Keratinocyte (primary cell): ENCODE results near the gene JAKMIP1. TPM values are rescaled to one million over a fixed set of nuclear protein-coding genes. Genes with fewer than 3 reads are reported as not detected.

Source experiments
- DNase-seq: peaks from one replicate; pipeline ENCODE4 v3.0.0-alpha.2; 2011; ENCODE audit warnings: low read depth, missing footprints, low spot score
- FAIRE-seq: peaks from 2 replicates; lab custom pipeline; 2011; peaks lifted over from hg19 to GRCh38; lab: Jason Lieb, UNC
- H2AFZ ChIP-seq: 2 replicates; pipeline ENCODE4 v1.6.0; 2012; ENCODE audit warnings: low read length, control low read depth, inconsistent platforms; ENCODE audit not compliant: control insufficient read depth
- H3K27ac ChIP-seq: 2 replicates; pipeline ENCODE4 v1.5.1; 2011; ENCODE audit warnings: low read length; ENCODE audit not compliant: control insufficient read depth, insufficient read depth
- H3K27me3 ChIP-seq: 3 replicates; pipeline ENCODE4 v1.6.0; 2011; ENCODE audit warnings: low read length; ENCODE audit not compliant: control insufficient read depth, insufficient read depth; ENCODE audit errors: extremely low read depth
- H3K36me3 ChIP-seq, 2 experiments: 2 replicates in 1 of 2; 3 replicates in 1 of 2; pipeline ENCODE4 v1.5.1; 2011; ENCODE audit warnings: low read length in 2 of 2, mild to moderate bottlenecking in 1 of 2; ENCODE audit not compliant: control insufficient read depth in 2 of 2, insufficient read depth in 2 of 2; ENCODE audit errors: extremely low read depth in 1 of 2
- H3K4me1 ChIP-seq: 3 replicates; pipeline ENCODE4 v1.5.1; 2011; ENCODE audit warnings: low read length; ENCODE audit not compliant: control insufficient read depth, insufficient read depth; ENCODE audit errors: extremely low read depth
- H3K4me2 ChIP-seq: 3 replicates; pipeline ENCODE4 v1.6.0; 2011; ENCODE audit warnings: low read depth, low read length; ENCODE audit not compliant: control insufficient read depth, insufficient read depth; ENCODE audit errors: extremely low read depth
- H3K4me3 ChIP-seq, 3 experiments: fragments of 200-600 bp in 1 of 3; sonication (generic) in 1 of 3; 2 replicates in 2 of 3; 3 replicates in 1 of 3; pipeline ENCODE4 v1.5.1; 2011 to 2016; ENCODE audit warnings: low read length in 3 of 3, mild to moderate bottlenecking in 3 of 3, control low read depth in 2 of 3, inconsistent platforms in 1 of 3, low read depth in 1 of 3, mixed read lengths in 1 of 3, mixed run types in 1 of 3, moderate library complexity in 1 of 3; ENCODE audit not compliant: control insufficient read depth in 2 of 3, insufficient read depth in 2 of 3; ENCODE audit errors: extremely low read depth in 1 of 3
- H3K79me2 ChIP-seq: 2 replicates; pipeline ENCODE4 v1.6.0; 2012; ENCODE audit warnings: low read length; ENCODE audit not compliant: control insufficient read depth, insufficient read depth
- H3K9ac ChIP-seq: 3 replicates; pipeline ENCODE4 v1.6.0; 2011; ENCODE audit warnings: low read length; ENCODE audit not compliant: control insufficient read depth, insufficient read depth; ENCODE audit errors: extremely low read depth
- H3K9me1 ChIP-seq: 3 replicates; pipeline ENCODE4 v1.6.0; 2011; ENCODE audit warnings: low read length; ENCODE audit not compliant: control insufficient read depth, insufficient read depth; ENCODE audit errors: extremely low read depth
- H3K9me3 ChIP-seq: 2 replicates; pipeline ENCODE4 v1.5.1; 2012; ENCODE audit warnings: low read depth, low read length; ENCODE audit not compliant: control insufficient read depth
- H4K20me1 ChIP-seq: 3 replicates; pipeline ENCODE4 v1.6.0; 2011; ENCODE audit warnings: low read length; ENCODE audit not compliant: control insufficient read depth, insufficient read depth; ENCODE audit errors: extremely low read depth
- EZH2 ChIP-seq: IDR thresholded peaks from one replicate; pipeline ENCODE4 v1.6.1; 2012; ENCODE audit warnings: inconsistent platforms, mild to moderate bottlenecking, low read length, moderate library complexity
- dilution Hi-C: fragments of 300-500 bp; cut with MboI; formaldehyde crosslinking; loops from one replicate; pipeline ENCODE4 v1.7.0; 2020; ENCODE audit warnings: low sequenced_read_pairs; ENCODE audit not compliant: extremely low pct_ligation_motif_present
- polyA plus RNA-seq, 5 experiments: library from polyadenylated mRNA; depleted of rRNA in 3 of 5; stranded (reverse) in 3 of 5; stranded (forward) in 1 of 5; unstranded in 1 of 5; fragments of >200 nt; gene quantifications; 1 replicate in 1 of 5; 2 replicates in 3 of 5; 3 replicates in 1 of 5; pipeline versions ENCODE4 v1.2.1 to v1.2.3, GENCODE V29; 2011 to 2012; ENCODE audit warnings: missing spikeins in 2 of 5, low read depth in 1 of 5, low replicate concordance in 1 of 5
- TF ChIP-seq, protein P1 (sequence below), 3 experiments: IDR thresholded peaks in 1 of 3; conservative IDR thresholded peaks in 1 of 3; optimal IDR thresholded peaks in 1 of 3; 2 replicates in 2 of 3; 3 replicates in 1 of 3; pipeline versions ENCODE3 to v1.5.1; 2011; ENCODE audit warnings: low read length in 3 of 3, mild to moderate bottlenecking in 3 of 3, moderate library complexity in 2 of 3, control low read depth in 1 of 3, inconsistent platforms in 1 of 3; ENCODE audit not compliant: insufficient read depth in 2 of 3; ENCODE audit errors: extremely low read depth in 1 of 3

JAKMIP1 gene
- polyA plus RNA-seq, 1 donor (not counting 4 experiments of a cell fraction or from before 2014, with no cell fraction given): not detected

DNA sequence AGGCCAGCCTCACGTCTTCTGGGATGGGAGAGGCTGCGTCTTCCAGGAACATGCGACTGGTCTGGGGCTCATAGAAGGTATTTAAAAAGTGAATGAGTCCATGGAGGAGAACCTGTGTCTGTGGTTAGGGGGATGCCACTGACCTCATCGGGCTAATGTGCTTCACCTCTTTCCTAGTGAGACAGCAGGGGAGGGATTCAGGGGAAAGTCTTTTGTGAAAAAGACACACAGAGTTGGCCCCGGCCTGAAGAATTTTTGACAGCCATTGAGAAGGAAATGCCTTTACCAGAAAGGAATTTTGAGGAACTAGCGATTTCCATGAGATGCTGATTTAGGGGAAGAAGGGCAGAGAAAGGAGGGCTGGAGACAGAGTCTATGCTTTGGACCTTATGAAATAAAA lies 171.1 kb downstream of the JAKMIP1 start:
- TF ChIP-seq, protein P1, sequence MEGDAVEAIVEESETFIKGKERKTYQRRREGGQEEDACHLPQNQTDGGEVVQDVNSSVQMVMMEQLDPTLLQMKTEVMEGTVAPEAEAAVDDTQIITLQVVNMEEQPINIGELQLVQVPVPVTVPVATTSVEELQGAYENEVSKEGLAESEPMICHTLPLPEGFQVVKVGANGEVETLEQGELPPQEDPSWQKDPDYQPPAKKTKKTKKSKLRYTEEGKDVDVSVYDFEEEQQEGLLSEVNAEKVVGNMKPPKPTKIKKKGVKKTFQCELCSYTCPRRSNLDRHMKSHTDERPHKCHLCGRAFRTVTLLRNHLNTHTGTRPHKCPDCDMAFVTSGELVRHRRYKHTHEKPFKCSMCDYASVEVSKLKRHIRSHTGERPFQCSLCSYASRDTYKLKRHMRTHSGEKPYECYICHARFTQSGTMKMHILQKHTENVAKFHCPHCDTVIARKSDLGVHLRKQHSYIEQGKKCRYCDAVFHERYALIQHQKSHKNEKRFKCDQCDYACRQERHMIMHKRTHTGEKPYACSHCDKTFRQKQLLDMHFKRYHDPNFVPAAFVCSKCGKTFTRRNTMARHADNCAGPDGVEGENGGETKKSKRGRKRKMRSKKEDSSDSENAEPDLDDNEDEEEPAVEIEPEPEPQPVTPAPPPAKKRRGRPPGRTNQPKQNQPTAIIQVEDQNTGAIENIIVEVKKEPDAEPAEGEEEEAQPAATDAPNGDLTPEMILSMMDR (optimal IDR thresholded peaks at IDR 0.05 in 1 of 3, IDR thresholded peaks at IDR 0.05 in 1 of 3, conservative IDR thresholded peaks at IDR 0.05 in 1 of 3; ENCODE audit: extremely low read depth in 1 of 3, insufficient read depth in 2 of 3, low read length in 3 of 3): no peak
- no peak for TF ChIP-seq EZH2
- no peak overlapping the region for H3K27ac ChIP-seq
- no peaks in the 10 kb centered on the region for H3K79me2 ChIP-seq
- no peak overlapping the region for H3K4me2 ChIP-seq
- FAIRE-seq (no peak), DNase-seq (no peak)
- no peaks in the 10 kb centered on the region for H3K27me3 ChIP-seq
- H3K4me1 ChIP-seq: no peaks in the 10 kb centered on the region
- H2AFZ ChIP-seq: no peak overlapping the region
- no peak overlapping the region for H3K4me3 ChIP-seq
- H3K9me3 ChIP-seq: no peaks in the 10 kb centered on the region
- H3K9ac ChIP-seq: no peak overlapping the region
- H4K20me1 ChIP-seq: no peaks in the 10 kb centered on the region
- no peaks in the 10 kb centered on the region for H3K9me1 ChIP-seq
- dilution Hi-C loops: no loop called here
- no peaks in the 10 kb centered on the region for H3K36me3 ChIP-seq

DNA sequence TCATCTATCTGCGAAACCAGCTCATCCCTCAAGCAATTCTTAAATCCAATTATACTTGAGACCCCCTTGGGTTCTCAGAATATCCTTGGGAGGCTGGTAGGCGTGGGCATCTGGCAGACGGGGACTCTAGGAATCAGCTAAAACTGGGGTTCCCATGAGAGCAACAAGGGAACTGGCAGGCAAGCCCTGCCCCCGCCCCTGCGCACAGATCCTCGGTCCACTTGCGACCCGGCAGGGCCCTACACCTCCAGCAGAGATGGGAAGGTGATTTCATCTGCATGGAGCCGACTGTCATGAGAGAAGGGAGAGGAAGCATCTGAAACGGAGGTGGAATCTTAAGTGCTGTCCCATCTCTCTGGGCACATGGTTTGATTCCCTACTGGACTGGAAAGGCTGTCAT lies 172.2 kb downstream of the JAKMIP1 start:
- no peak for DNase-seq
- dilution Hi-C loops: no loop called here
- Histone ChIP-seq H3K79me2 (no peaks in the 10 kb centered on the region), H3K4me2 (no peak overlapping the region), H3K4me3 (no peak overlapping the region), H3K27ac (no peak overlapping the region), H2AFZ (no peak overlapping the region), H3K4me1 (no peaks in the 10 kb centered on the region), H3K9ac (no peak overlapping the region), H4K20me1 (no peaks in the 10 kb centered on the region), H3K9me3 (no peaks in the 10 kb centered on the region), H3K36me3 (no peaks in the 10 kb centered on the region), H3K27me3 (no peaks in the 10 kb centered on the region), H3K9me1 (no peaks in the 10 kb centered on the region)
- no peak for FAIRE-seq
- TF ChIP-seq, protein P1 (optimal IDR thresholded peaks at IDR 0.05 in 1 of 3, IDR thresholded peaks at IDR 0.05 in 1 of 3, conservative IDR thresholded peaks at IDR 0.05 in 1 of 3; ENCODE audit: extremely low read depth in 1 of 3, insufficient read depth in 2 of 3, low read length in 3 of 3): no peak
- TF ChIP-seq EZH2: no peak
